B cell (primary cell): ENCODE measurements around the gene CLCA1. TPM values are rescaled to one million over a fixed set of nuclear protein-coding genes. Genes with fewer than 3 reads are reported as not detected.

Source experiments
- ATAC-seq: fragments of 200-7000 bp; cut with Tn5 transposase; one replicate; pipeline ENCODE4 v1.10.0; 2021; ENCODE audit warnings: low read depth, mild to moderate bottlenecking, moderate number of reproducible peaks, moderate library complexity
- CTCF ChIA-PET: fragments of 350-600 bp; sonication (Branson Sonifier 250); formaldehyde crosslinking; loops from one replicate; lab custom pipeline; 2021; ENCODE audit warnings: antibody characterized with exemption, inconsistent platforms; lab: Charles Lee
- POLR2A ChIA-PET: fragments of 350-600 bp; sonication (Branson Sonifier 250); formaldehyde crosslinking; loops from one replicate; lab custom pipeline; 2021; ENCODE audit warnings: antibody characterized with exemption; lab: Charles Lee
- DNase-seq: peaks from one replicate; pipeline ENCODE4 v3.0.0; 2013
- H2AFZ ChIP-seq: 2 replicates; pipeline ENCODE4 v1.6.1; 2012; ENCODE audit warnings: mild to moderate bottlenecking, low read depth, low read length; ENCODE audit not compliant: insufficient read depth, poor library complexity, severe bottlenecking
- H3K27ac ChIP-seq, 2 donors: 1 replicate in 1 of 2; 2 replicates in 1 of 2; pipeline ENCODE4 v1.5.1; 2012 to 2013; ENCODE audit warnings: low read length in 2 of 2, mild to moderate bottlenecking in 2 of 2, moderate library complexity in 1 of 2
- H3K27me3 ChIP-seq, 4 experiments: fragments of 200-600 bp in 1 of 4; sonication (generic) in 1 of 4; replicated peaks in 1 of 4; 1 replicate in 2 of 4; 2 replicates in 2 of 4; pipeline versions ENCODE4 v1.6.1 to v1.7.0; 2013 to 2016; ENCODE audit warnings: low read length in 3 of 4, mild to moderate bottlenecking in 2 of 4, mixed read lengths in 1 of 4, moderate library complexity in 1 of 4; ENCODE audit not compliant: insufficient read depth in 4 of 4, control insufficient read depth in 3 of 4; ENCODE audit errors: control extremely low read depth in 1 of 4
- H3K36me3 ChIP-seq, 2 experiments: replicated peaks in 1 of 2; 1 replicate in 1 of 2; 2 replicates in 1 of 2; pipeline versions ENCODE4 v1.6.1 to v1.7.1; 2013; ENCODE audit warnings: low read length in 1 of 2; ENCODE audit not compliant: insufficient read depth in 2 of 2, control insufficient read depth in 1 of 2; ENCODE audit errors: control extremely low read depth in 1 of 2, extremely low read depth in 1 of 2
- H3K4me1 ChIP-seq, 2 donors: fragments of 200-600 bp in 1 of 2; sonication (generic) in 1 of 2; 1 replicate in 1 of 2; 2 replicates in 1 of 2; pipeline versions ENCODE4 v1.5.1 to v1.6.1; 2013 to 2017; ENCODE audit warnings: low read length in 2 of 2; ENCODE audit not compliant: control insufficient read depth in 2 of 2, insufficient read depth in 2 of 2
- H3K4me2 ChIP-seq: replicated peaks from 2 replicates; pipeline ENCODE3; 2012; ENCODE audit warnings: mild to moderate bottlenecking, low read depth, low read length; ENCODE audit not compliant: poor library complexity, severe bottlenecking
- H3K4me3 ChIP-seq, 5 experiments: fragments of 200-600 bp in 1 of 5; sonication (generic) in 1 of 5; 1 replicate in 3 of 5; 2 replicates in 2 of 5; pipeline versions ENCODE4 v1.5.1 to v1.7.0; 2011 to 2016; ENCODE audit warnings: low read length in 4 of 5, mild to moderate bottlenecking in 4 of 5, low read depth in 2 of 5, control low read depth in 1 of 5, moderate library complexity in 1 of 5; ENCODE audit not compliant: insufficient read depth in 1 of 5; ENCODE audit errors: control extremely low read depth in 1 of 5, extremely low read depth in 1 of 5
- H3K79me2 ChIP-seq: fragments of 200-600 bp; sonication (generic); one replicate; pipeline ENCODE4 v1.6.0; 2016; ENCODE audit warnings: low read length; ENCODE audit not compliant: control insufficient read depth, insufficient read depth
- H3K9ac ChIP-seq: fragments of 200-600 bp; sonication (generic); 2 replicates; pipeline ENCODE4 v1.6.1; 2017; ENCODE audit warnings: mild to moderate bottlenecking, low read length, moderate library complexity
- H3K9me3 ChIP-seq, 3 donors: one replicate each; pipeline versions ENCODE4 v1.6.1 to v1.7.1; 2013; ENCODE audit warnings: low read length in 2 of 3; ENCODE audit not compliant: control insufficient read depth in 2 of 3, insufficient read depth in 1 of 3; ENCODE audit errors: control extremely low read depth in 1 of 3
- H4K20me1 ChIP-seq: 2 replicates; pipeline ENCODE4 v1.6.0; 2012; ENCODE audit warnings: mild to moderate bottlenecking, low read length; ENCODE audit not compliant: insufficient read depth, control insufficient read depth, poor library complexity, severe bottlenecking
- H3K27ac Mint-ChIP-seq: one replicate; pipeline ENCODE4 v1.8.0; 2021; ENCODE audit warnings: mixed read lengths
- H3K27me3 Mint-ChIP-seq: one replicate; pipeline ENCODE4 v1.8.0; 2021; ENCODE audit warnings: mixed read lengths
- H3K4me1 Mint-ChIP-seq: one replicate; pipeline ENCODE4 v1.8.0; 2021; ENCODE audit warnings: mixed read lengths
- H3K4me3 Mint-ChIP-seq: one replicate; pipeline ENCODE4 v1.8.0; 2021; ENCODE audit warnings: mixed read lengths
- H3K9me3 Mint-ChIP-seq: one replicate; pipeline ENCODE4 v1.8.0; 2022; ENCODE audit warnings: mixed read lengths; ENCODE audit not compliant: insufficient read depth
- EZH2 ChIP-seq: IDR thresholded peaks from 2 replicates; pipeline ENCODE4 v1.6.1; 2012; ENCODE audit warnings: borderline replicate concordance, low read depth, mild to moderate bottlenecking, moderate library complexity, low read length; ENCODE audit not compliant: insufficient read depth, poor library complexity, severe bottlenecking
- WGBS: methylation state at CpG from one replicate; pipeline ENCODE4 v1.1.5; 2013; ENCODE audit warnings: missing lambda C conversion rate; ENCODE audit not compliant: insufficient coverage; 5-methylcytosine and 5-hydroxymethylcytosine counted together
- intact Hi-C: fragments of 100-400 bp; cut with micrococcal nuclease; formaldehyde crosslinking; loops from one replicate; pipeline ENCODE4 v1.10.0; 2022
- polyA plus RNA-seq: library from polyadenylated mRNA; depleted of rRNA; stranded (reverse); fragments of >200 nt; gene quantifications from 2 replicates; pipeline ENCODE4 v1.2.3, GENCODE V29; 2012
- total RNA-seq, 2 donors: library from RNA; stranded (reverse); fragments of 120-200 nt in 1 of 2; gene quantifications; 1 replicate in 1 of 2; 2 replicates in 1 of 2; pipeline versions ENCODE4 v1.2.3 to v1.2.4, GENCODE V29; 2013 to 2022
- TF ChIP-seq, protein P1 (sequence below): fragments of 200-600 bp; IDR thresholded peaks from one replicate; pipeline ENCODE4 v1.8.0; 2022; ENCODE audit warnings: antibody characterized with exemption, mild to moderate bottlenecking

The CLCA1 gene
- total and polyA plus RNA-seq, 2 donors (not counting 1 experiment from before 2014, with no cell fraction given) = not detected

DNA sequence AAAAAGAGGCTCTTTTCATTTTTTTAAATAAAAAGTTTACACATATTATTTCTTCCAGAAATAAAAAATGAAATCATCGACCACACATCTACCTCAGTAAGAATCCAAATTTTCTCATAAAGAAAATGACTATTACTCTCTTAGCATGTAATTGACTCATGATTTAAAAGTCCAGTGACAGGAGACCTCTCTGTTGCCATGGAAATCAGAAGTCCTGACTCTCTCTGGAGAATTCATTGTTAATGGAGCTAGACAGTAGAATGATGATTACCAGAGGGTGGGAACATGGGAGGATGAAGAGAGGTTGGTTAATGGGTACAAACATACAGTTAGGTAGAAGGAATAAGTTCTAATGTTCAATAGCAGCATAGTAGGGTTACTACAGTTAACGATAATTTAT, 73.1 kb downstream of the CLCA1 start:
- H3K9me3 Mint-ChIP-seq = peaks cover 2% of the 10 kb centered on the region
- Histone ChIP-seq H3K4me3 (no peak overlapping the region), H3K27ac (no peak overlapping the region), H3K9ac (no peak overlapping the region), H3K4me2 (no peak overlapping the region), H2AFZ (no peak overlapping the region), H3K36me3 (no peaks in the 10 kb centered on the region), H3K4me1 (no peaks in the 10 kb centered on the region), H3K9me3 (peaks cover 0 to 3% (median 0%) of the 10 kb centered on the region in 3 donors), H4K20me1 (no peaks in the 10 kb centered on the region), H3K79me2 (no peaks in the 10 kb centered on the region), H3K27me3 (peaks cover 0 to 11% (median 7%) of the 10 kb centered on the region in 4 experiments)
- TF ChIP-seq, protein P1, sequence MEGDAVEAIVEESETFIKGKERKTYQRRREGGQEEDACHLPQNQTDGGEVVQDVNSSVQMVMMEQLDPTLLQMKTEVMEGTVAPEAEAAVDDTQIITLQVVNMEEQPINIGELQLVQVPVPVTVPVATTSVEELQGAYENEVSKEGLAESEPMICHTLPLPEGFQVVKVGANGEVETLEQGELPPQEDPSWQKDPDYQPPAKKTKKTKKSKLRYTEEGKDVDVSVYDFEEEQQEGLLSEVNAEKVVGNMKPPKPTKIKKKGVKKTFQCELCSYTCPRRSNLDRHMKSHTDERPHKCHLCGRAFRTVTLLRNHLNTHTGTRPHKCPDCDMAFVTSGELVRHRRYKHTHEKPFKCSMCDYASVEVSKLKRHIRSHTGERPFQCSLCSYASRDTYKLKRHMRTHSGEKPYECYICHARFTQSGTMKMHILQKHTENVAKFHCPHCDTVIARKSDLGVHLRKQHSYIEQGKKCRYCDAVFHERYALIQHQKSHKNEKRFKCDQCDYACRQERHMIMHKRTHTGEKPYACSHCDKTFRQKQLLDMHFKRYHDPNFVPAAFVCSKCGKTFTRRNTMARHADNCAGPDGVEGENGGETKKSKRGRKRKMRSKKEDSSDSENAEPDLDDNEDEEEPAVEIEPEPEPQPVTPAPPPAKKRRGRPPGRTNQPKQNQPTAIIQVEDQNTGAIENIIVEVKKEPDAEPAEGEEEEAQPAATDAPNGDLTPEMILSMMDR = no peak
- TF ChIP-seq EZH2 = no peak
- peaks cover 11% of the 10 kb centered on the region for H3K27me3 Mint-ChIP-seq
- no peaks in the 10 kb centered on the region for H3K4me1 Mint-ChIP-seq
- intact Hi-C loops = no loop called here
- 100% methylated on average over 1 of the region's 2 CpGs for WGBS
- ChIA-PET POLR2A (no interaction called here), CTCF (interaction anchor here (1.0 kb wide), 1 partner anchor 41 kb away, joined by 3 read pairs; no protein-coding TSS in a partner anchor)
- no peak overlapping the region for H3K4me3 Mint-ChIP-seq
- H3K27ac Mint-ChIP-seq = no peak overlapping the region
- no peak for DNase-seq
- ATAC-seq = no peak

DNA sequence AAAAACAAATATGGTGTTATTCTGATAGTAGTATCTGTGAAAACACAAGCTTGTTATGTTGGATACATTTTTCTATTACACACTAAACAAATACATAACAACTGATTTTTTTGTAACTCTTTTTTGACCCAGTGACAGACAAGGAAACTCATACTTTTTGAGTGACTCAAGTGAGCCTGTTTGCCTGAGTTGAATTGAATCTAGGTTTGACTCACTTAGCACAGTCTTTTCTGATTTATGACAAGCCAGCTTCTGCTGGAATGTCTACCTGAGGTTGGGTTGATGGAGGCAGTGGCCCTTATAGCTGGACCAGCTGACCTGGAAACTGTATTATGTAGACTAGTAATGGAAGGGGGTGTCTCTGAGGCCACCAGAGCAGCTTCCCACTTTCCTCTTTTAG, 73.9 kb downstream of the CLCA1 start:
- Histone ChIP-seq H3K4me1 (no peaks in the 10 kb centered on the region), H2AFZ (no peak overlapping the region), H3K9me3 (peaks cover 0 to 3% (median 0%) of the 10 kb centered on the region in 3 donors), H3K79me2 (no peaks in the 10 kb centered on the region), H3K4me2 (no peak overlapping the region), H3K27ac (no peak overlapping the region), H3K4me3 (no peak overlapping the region), H3K27me3 (peaks cover 0 to 7% (median 5%) of the 10 kb centered on the region in 4 experiments), H4K20me1 (no peaks in the 10 kb centered on the region), H3K36me3 (no peaks in the 10 kb centered on the region), H3K9ac (no peak overlapping the region)
- H3K9me3 Mint-ChIP-seq = peaks cover 2% of the 10 kb centered on the region
- no peak for ATAC-seq
- no peak for TF ChIP-seq EZH2
- TF ChIP-seq, protein P1 = no peak
- CTCF ChIA-PET = interaction anchor here (1.0 kb wide), 1 partner anchor 42 kb away, joined by 3 read pairs; no protein-coding TSS in a partner anchor
- H3K4me1 Mint-ChIP-seq = no peaks in the 10 kb centered on the region
- H3K27me3 Mint-ChIP-seq = peaks cover 11% of the 10 kb centered on the region
- no peak overlapping the region for H3K4me3 Mint-ChIP-seq
- H3K27ac Mint-ChIP-seq = no peak overlapping the region
- DNase-seq = no peak
- intact Hi-C loops = no loop called here
- POLR2A ChIA-PET = no interaction called here
